MCF 10A (cell line): Measurements from ENCODE around the gene GPN2. TPM values are rescaled to one million over a fixed set of nuclear protein-coding genes. Genes with fewer than 3 reads are reported as not detected.
A peak's percentile ranks its signal among the peaks of the same experiment; 100 is the strongest.

ENCODE experiments used
- BruUV-seq: library from RNA; stranded (reverse); fragments of 400-500 nt; replicated peaks from 2 replicates; lab custom pipeline; 2021; lab: Mats Ljungman, UMichigan
- CTCF ChIA-PET: fragments of 300-600 bp; sonication (Branson Sonifier 250); formaldehyde crosslinking; extraction: SDS; loops from one replicate; lab custom pipeline; 2021; ENCODE audit warnings: antibody characterized with exemption, inconsistent platforms; lab: Yijun Ruan, JAX
- POLR2A ChIA-PET: fragments of 300-600, 350-650 bp; sonication (Branson Sonifier 250); formaldehyde crosslinking; extraction: SDS; loops from one replicate; lab custom pipeline; 2020; ENCODE audit warnings: antibody characterized with exemption, inconsistent platforms; lab: Yijun Ruan, JAX
- DNase-seq: peaks from one replicate; pipeline ENCODE4 v3.0.0-alpha.2; 2018; ENCODE audit not compliant: unreplicated experiment
- H3K27ac Mint-ChIP-seq: one replicate; pipeline ENCODE4 v1.8.0; 2022; ENCODE audit warnings: mild to moderate bottlenecking, low read depth, mixed read lengths; ENCODE audit not compliant: unreplicated experiment
- H3K27me3 Mint-ChIP-seq: one replicate; pipeline ENCODE4 v1.8.0; 2022; ENCODE audit warnings: mixed read lengths; ENCODE audit not compliant: insufficient read depth, unreplicated experiment
- H3K36me3 Mint-ChIP-seq: one replicate; pipeline ENCODE4 v1.8.0; 2022; ENCODE audit warnings: mild to moderate bottlenecking, moderate library complexity, mixed read lengths; ENCODE audit not compliant: insufficient read depth, unreplicated experiment
- H3K4me1 Mint-ChIP-seq: one replicate; pipeline ENCODE4 v1.8.0; 2022; ENCODE audit warnings: mixed read lengths; ENCODE audit not compliant: insufficient read depth, unreplicated experiment
- H3K4me3 Mint-ChIP-seq: one replicate; pipeline ENCODE4 v1.8.0; 2022; ENCODE audit warnings: mild to moderate bottlenecking, moderate library complexity, mixed read lengths; ENCODE audit not compliant: unreplicated experiment
- H3K9me3 Mint-ChIP-seq: one replicate; pipeline ENCODE4 v1.8.0; 2022; ENCODE audit warnings: mixed read lengths; ENCODE audit not compliant: unreplicated experiment
- intact Hi-C: fragments of 100-400 bp; cut with micrococcal nuclease; formaldehyde crosslinking; loops from 2 replicates; pipeline ENCODE4 v1.14.1; 2022
- total RNA-seq: library from RNA; stranded (reverse); gene quantifications from 2 replicates; pipeline ENCODE4 v1.2.3, GENCODE V29; 2022
- TF ChIP-seq, protein P1 (sequence below): fragments of 200-600 bp; IDR thresholded peaks from one replicate; pipeline ENCODE4 v1.8.0; 2022; ENCODE audit warnings: antibody characterized with exemption, mild to moderate bottlenecking; ENCODE audit not compliant: unreplicated experiment

The GPN2 gene
- total RNA-seq, 1 experiment from 2014 or later: 39.7 TPM

GRCh38 chr1:26855636-26856035 lies 34.4 kb downstream of the GPN2 start:
- TF ChIP-seq, protein P1, sequence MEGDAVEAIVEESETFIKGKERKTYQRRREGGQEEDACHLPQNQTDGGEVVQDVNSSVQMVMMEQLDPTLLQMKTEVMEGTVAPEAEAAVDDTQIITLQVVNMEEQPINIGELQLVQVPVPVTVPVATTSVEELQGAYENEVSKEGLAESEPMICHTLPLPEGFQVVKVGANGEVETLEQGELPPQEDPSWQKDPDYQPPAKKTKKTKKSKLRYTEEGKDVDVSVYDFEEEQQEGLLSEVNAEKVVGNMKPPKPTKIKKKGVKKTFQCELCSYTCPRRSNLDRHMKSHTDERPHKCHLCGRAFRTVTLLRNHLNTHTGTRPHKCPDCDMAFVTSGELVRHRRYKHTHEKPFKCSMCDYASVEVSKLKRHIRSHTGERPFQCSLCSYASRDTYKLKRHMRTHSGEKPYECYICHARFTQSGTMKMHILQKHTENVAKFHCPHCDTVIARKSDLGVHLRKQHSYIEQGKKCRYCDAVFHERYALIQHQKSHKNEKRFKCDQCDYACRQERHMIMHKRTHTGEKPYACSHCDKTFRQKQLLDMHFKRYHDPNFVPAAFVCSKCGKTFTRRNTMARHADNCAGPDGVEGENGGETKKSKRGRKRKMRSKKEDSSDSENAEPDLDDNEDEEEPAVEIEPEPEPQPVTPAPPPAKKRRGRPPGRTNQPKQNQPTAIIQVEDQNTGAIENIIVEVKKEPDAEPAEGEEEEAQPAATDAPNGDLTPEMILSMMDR: no peak
- ChIA-PET POLR2A (interaction anchor here (0.6 to 5.8 kb wide), 9 partner anchors 9 to 443 kb away, joined by 3 to 82 read pairs (median 4); partner anchors contain the start of genes GPATCH3, GPN2 and SFN), CTCF (interaction anchor here (0.6 to 2.5 kb wide), 9 partner anchors 8 to 143 kb away, joined by 3 to 13 read pairs (median 4); partner anchors contain the start of genes GPN2 and SFN)
- intact Hi-C loops: no loop called here
- BruUV-seq: no TSS peak
- Mint-ChIP-seq H3K4me1 (peaks cover 19% of the 10 kb centered on the region), H3K36me3 (peaks cover 24% of the 10 kb centered on the region), H3K9me3 (no peaks in the 10 kb centered on the region), H3K4me3 (no peak overlapping the region), H3K27ac (peak overlapping the region; percentile 65), H3K27me3 (no peaks in the 10 kb centered on the region)
- DNase-seq: no peak

DNA sequence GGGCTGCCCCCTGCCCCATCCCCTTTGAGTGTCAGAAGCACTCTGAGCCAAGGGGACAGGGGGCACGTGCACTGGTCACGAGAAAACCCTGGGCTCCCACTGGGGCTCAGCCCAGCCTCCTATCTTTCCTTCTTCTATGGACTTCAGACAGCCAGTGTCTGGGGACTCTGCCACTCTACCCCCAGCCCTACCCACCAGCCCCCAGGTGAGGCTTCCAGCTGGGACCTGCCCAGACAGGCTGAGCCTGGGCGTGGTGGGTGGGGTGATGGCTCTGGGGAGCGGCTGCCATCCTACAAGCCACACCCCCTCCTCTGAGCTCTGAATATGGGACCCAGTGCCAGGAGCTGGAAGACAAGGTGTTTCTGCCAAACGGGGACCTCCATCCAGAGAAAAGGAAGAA lies 35.2 kb downstream of the GPN2 start:
- Mint-ChIP-seq H3K4me3 (no peak overlapping the region), H3K9me3 (no peaks in the 10 kb centered on the region), H3K27ac (peak overlapping the region; percentile 24), H3K4me1 (peaks cover 22% of the 10 kb centered on the region), H3K36me3 (peaks cover 30% of the 10 kb centered on the region), H3K27me3 (no peaks in the 10 kb centered on the region)
- intact Hi-C loops: no loop called here
- POLR2A ChIA-PET: interaction anchor here (0.8 to 5.8 kb wide), 9 partner anchors 10 to 157 kb away, joined by 3 to 82 read pairs (median 4); partner anchors contain the start of genes GPATCH3, GPN2 and SFN
- TF ChIP-seq, protein P1: no peak
- peak; percentile 69 for DNase-seq
- no TSS peak for BruUV-seq
- CTCF ChIA-PET: interaction anchor here (0.5 to 2.5 kb wide), 9 partner anchors 8 to 821 kb away, joined by 3 to 13 read pairs (median 4); partner anchors contain the start of genes GPN2 and SFN

DNA sequence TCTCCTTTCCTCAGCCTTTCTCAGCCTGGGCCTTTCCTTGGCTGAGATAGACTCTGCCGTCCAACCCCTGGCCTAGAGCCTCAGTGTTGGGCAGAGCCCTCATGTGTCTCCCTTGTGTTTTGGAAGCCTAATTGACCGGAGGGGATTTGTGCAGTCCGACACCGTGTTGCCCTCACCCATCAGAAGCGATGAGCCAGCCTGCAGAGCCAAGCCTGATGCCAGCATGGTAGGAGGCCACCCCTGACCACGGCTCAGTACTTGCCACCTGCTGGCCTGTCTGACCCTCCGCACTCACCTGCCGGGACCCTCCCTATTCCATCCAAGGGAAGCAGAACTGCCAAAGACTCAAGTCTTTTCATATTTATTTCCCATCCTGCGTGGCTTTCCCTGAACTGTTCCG lies 36.5 kb downstream of the GPN2 start:
- peaks cover 41% of the 10 kb centered on the region for H3K36me3 Mint-ChIP-seq
- ChIA-PET CTCF (interaction anchor here (0.7 to 2.1 kb wide), 7 partner anchors 10 to 143 kb away, joined by 3 to 8 read pairs (median 5); partner anchors contain the start of gene SFN), POLR2A (interaction anchor here (1.2 to 5.8 kb wide), 4 partner anchors 11 to 35 kb away, joined by 4 to 82 read pairs (median 18); partner anchors contain the start of genes GPN2 and SFN)
- H3K27me3 Mint-ChIP-seq: no peaks in the 10 kb centered on the region
- BruUV-seq: no TSS peak
- H3K9me3 Mint-ChIP-seq: no peaks in the 10 kb centered on the region
- peaks cover 30% of the 10 kb centered on the region for H3K4me1 Mint-ChIP-seq
- TF ChIP-seq, protein P1: no peak
- H3K27ac Mint-ChIP-seq: peak overlapping the region; percentile 24
- intact Hi-C loops: loop anchor here (1.0 to 2.0 kb wide), 2 partner anchors 25 to 33 kb away; no protein-coding TSS in a partner anchor
- no peak overlapping the region for H3K4me3 Mint-ChIP-seq
- DNase-seq: no peak

- CTCF ChIA-PET: interaction anchor here (0.7 to 2.1 kb wide), 7 partner anchors 10 to 143 kb away, joined by 3 to 8 read pairs (median 5); partner anchors contain the start of gene SFN
- no peak overlapping the region for H3K27ac Mint-ChIP-seq
Measured at GRCh38 chr1:26853156-26853555, 36.9 kb downstream of the GPN2 start.

More at GRCh38 chr1:26853156-26853555, 36.9 kb downstream of the GPN2 start:
- no peaks in the 10 kb centered on the region for H3K27me3 Mint-ChIP-seq
- peaks cover 45% of the 10 kb centered on the region for H3K36me3 Mint-ChIP-seq
- TF ChIP-seq, protein P1: peak; percentile 81
- intact Hi-C loops: loop anchor here (1.0 to 2.0 kb wide), 2 partner anchors 25 to 34 kb away; no protein-coding TSS in a partner anchor
- no peaks in the 10 kb centered on the region for H3K9me3 Mint-ChIP-seq
- no TSS peak for BruUV-seq
- H3K4me1 Mint-ChIP-seq: peaks cover 30% of the 10 kb centered on the region
- DNase-seq: peak; percentile 94
- POLR2A ChIA-PET: interaction anchor here (1.2 to 5.8 kb wide), 2 partner anchors 12 to 25 kb away, joined by 4 to 82 read pairs; partner anchors contain the start of gene SFN
- no peak overlapping the region for H3K4me3 Mint-ChIP-seq
